HepG2 (cell line): ENCODE data around the gene CACNA2D1. TPM values are rescaled to one million over a fixed set of nuclear protein-coding genes. Genes with fewer than 3 reads are reported as not detected.

ENCODE experiments used
- ATAC-seq: fragments of 200-7000 bp; cut with Tn5 transposase; 3 replicates; pipeline ENCODE4 v1.9.1; 2020; ENCODE audit warnings: mild to moderate bottlenecking, moderate library complexity
- BruUV-seq: library from RNA; stranded (reverse); fragments of 400-500 nt; replicated peaks from 2 replicates; lab custom pipeline; 2021; lab: Mats Ljungman, UMichigan
- CTCF ChIA-PET: fragments of 300-600 bp; formaldehyde crosslinking; extraction: SDS; loops from one replicate; lab custom pipeline; 2021; ENCODE audit warnings: low total read pairs, inconsistent platforms, low intra/inter-chr PET ratio; lab: Yijun Ruan, JAX
- POLR2A ChIA-PET: fragments of 350-600 bp; sonication (Branson Sonifier 250); formaldehyde crosslinking; loops from one replicate; lab custom pipeline; 2020; ENCODE audit warnings: antibody characterized with exemption, inconsistent platforms; lab: Yijun Ruan, JAX
- DNase-seq: peaks from one replicate; pipeline ENCODE4 v3.0.0-alpha.2; 2015; ENCODE audit warnings: low spot score
- FAIRE-seq: peaks from 3 replicates; lab custom pipeline; 2011; peaks lifted over from hg19 to GRCh38; lab: Jason Lieb, UNC
- H2AFZ ChIP-seq: one replicate; pipeline ENCODE4 v1.6.1; 2011; ENCODE audit warnings: low read length, inconsistent platforms
- H3K27ac ChIP-seq: fragments of 300-600 bp; 3 replicates; pipeline ENCODE4 v1.8.0; 2011; ENCODE audit warnings: mixed run types, mild to moderate bottlenecking, mixed read lengths, low read length, inconsistent platforms; ENCODE audit not compliant: insufficient read depth; ENCODE audit errors: extremely low read length
- H3K27me3 ChIP-seq, 2 experiments: fragments of 200-600 bp in 1 of 2; 2 replicates in 1 of 2; 3 replicates in 1 of 2; pipeline versions ENCODE4 v1.6.0 to v1.8.0; 2011; ENCODE audit warnings: low read length in 2 of 2, mild to moderate bottlenecking in 2 of 2, moderate library complexity in 2 of 2, inconsistent platforms in 1 of 2; ENCODE audit not compliant: insufficient read depth in 2 of 2, control insufficient read depth in 1 of 2
- H3K36me3 ChIP-seq, 2 experiments: fragments of 200-600 bp in 1 of 2; replicated peaks in 1 of 2; 2 replicates in 1 of 2; 3 replicates in 1 of 2; pipeline versions ENCODE4 v1.5.1 to v1.8.0; 2011; ENCODE audit warnings: low read length in 2 of 2, inconsistent platforms in 1 of 2; ENCODE audit not compliant: insufficient read depth in 2 of 2, control insufficient read depth in 1 of 2
- H3K4me1 ChIP-seq: 2 replicates; pipeline ENCODE4 v1.5.1; 2012; ENCODE audit warnings: low read length, inconsistent platforms; ENCODE audit not compliant: insufficient read depth
- H3K4me2 ChIP-seq: 2 replicates; pipeline ENCODE4 v1.6.0; 2011; ENCODE audit warnings: low read depth, low read length, inconsistent platforms
- H3K4me3 ChIP-seq, 3 experiments: fragments of 200-600 bp in 1 of 3; sonication (generic), shearing (Covaris generic) in 1 of 3; replicated peaks in 1 of 3; 2 replicates each; pipeline ENCODE4 v1.5.1; 2011 to 2016; ENCODE audit warnings: low read length in 3 of 3, inconsistent platforms in 2 of 3, low read depth in 2 of 3, mild to moderate bottlenecking in 2 of 3, control low read depth in 1 of 3, mixed read lengths in 1 of 3; ENCODE audit not compliant: insufficient read depth in 1 of 3
- H3K79me2 ChIP-seq: one replicate; pipeline ENCODE4 v1.6.1; 2011; ENCODE audit warnings: low read length, inconsistent platforms; ENCODE audit not compliant: insufficient read depth
- H3K9ac ChIP-seq: 2 replicates; pipeline ENCODE4 v1.6.0; 2011; ENCODE audit warnings: mild to moderate bottlenecking, low read depth, low read length, inconsistent platforms; ENCODE audit not compliant: insufficient read depth
- H3K9me3 ChIP-seq: 2 replicates; pipeline ENCODE4 v1.5.1; 2012; ENCODE audit warnings: mild to moderate bottlenecking, low read length
- H4K20me1 ChIP-seq: 2 replicates; pipeline ENCODE4 v1.6.0; 2011; ENCODE audit warnings: inconsistent platforms, mild to moderate bottlenecking, low read length, moderate library complexity; ENCODE audit not compliant: insufficient read depth
- DMTF1 ChIP-seq: sonication (generic); formaldehyde crosslinking; IDR thresholded peaks from 2 replicates; pipeline ENCODE4 v1.4.0; 2020; ENCODE audit warnings: mild to moderate bottlenecking, missing genetic modification reagents
- DPF2 ChIP-seq: sonication (generic); formaldehyde crosslinking; IDR thresholded peaks from 2 replicates; pipeline ENCODE4 v1.4.0; 2020; ENCODE audit warnings: mild to moderate bottlenecking, low read depth, missing genetic modification reagents, borderline replicate concordance
- DR1 ChIP-seq: sonication (generic); formaldehyde crosslinking; IDR thresholded peaks from 2 replicates; pipeline ENCODE4 v1.8.0; 2021; ENCODE audit warnings: mild to moderate bottlenecking, missing genetic modification reagents, inconsistent platforms
- GZF1 ChIP-seq: sonication (generic); formaldehyde crosslinking; IDR thresholded peaks from 2 replicates; pipeline ENCODE4 v1.5.1; 2020; ENCODE audit warnings: mild to moderate bottlenecking, missing genetic modification reagents
- HOMEZ ChIP-seq: IDR thresholded peaks from 2 replicates; pipeline ENCODE4 v1.6.1; 2016; ENCODE audit warnings: low read depth
- NCOA2 ChIP-seq: sonication (generic); formaldehyde crosslinking; IDR thresholded peaks from 2 replicates; pipeline ENCODE4 v1.8.0; 2022; ENCODE audit warnings: inconsistent platforms
- RNF2 ChIP-seq: fragments of 450-650 bp; conservative IDR thresholded peaks from 2 replicates; pipeline ENCODE4 v1.6.1; 2016; ENCODE audit warnings: low read depth
- SOX6 ChIP-seq, 2 experiments: fragments of 450-650 bp in 1 of 2; sonication (generic) in 1 of 2; formaldehyde crosslinking in 1 of 2; IDR thresholded peaks; 2 replicates each; pipeline versions ENCODE4 v1.4.0 to v1.6.1; 2017 to 2020; ENCODE audit warnings: antibody characterized with exemption in 1 of 2, mild to moderate bottlenecking in 1 of 2, missing genetic modification reagents in 1 of 2
- ZBTB43 ChIP-seq: sonication (generic); formaldehyde crosslinking; conservative IDR thresholded peaks from 2 replicates; pipeline ENCODE4 v1.4.0; 2020; ENCODE audit warnings: missing genetic modification reagents
- ZFYVE20 ChIP-seq: sonication (generic); formaldehyde crosslinking; IDR thresholded peaks from 2 replicates; pipeline ENCODE4 v1.8.0; 2023; ENCODE audit warnings: low read depth, mild to moderate bottlenecking, moderate library complexity, missing genetic modification reagents, borderline replicate concordance
- ZNF180 ChIP-seq: sonication (generic); formaldehyde crosslinking; IDR thresholded peaks from 2 replicates; pipeline ENCODE4 v1.4.0; 2020; ENCODE audit warnings: low read depth, missing genetic modification reagents, borderline replicate concordance
- ZNF546 ChIP-seq: sonication (generic); formaldehyde crosslinking; conservative IDR thresholded peaks from 2 replicates; pipeline ENCODE4 v1.8.1; 2023; ENCODE audit warnings: mild to moderate bottlenecking, missing genetic modification reagents
- ZSCAN29 ChIP-seq: sonication (generic); formaldehyde crosslinking; conservative IDR thresholded peaks from 2 replicates; pipeline ENCODE4 v1.4.0; 2020; ENCODE audit warnings: mild to moderate bottlenecking, missing genetic modification reagents
- WGBS: methylation state at CpG from one replicate; pipeline ENCODE4 v1.1.6; 2017; ENCODE audit warnings: low lambda C conversion rate; 5-methylcytosine and 5-hydroxymethylcytosine counted together
- in situ Hi-C: cut with HindIII; loops from 2 replicates; pipeline ENCODE4 v1.10.0; 2017; ENCODE audit warnings: low pct_unique_long_range_greater_than_20kb; ENCODE audit not compliant: extremely low pct_ligation_motif_present
- intact Hi-C: fragments of 100-400 bp; cut with micrococcal nuclease; formaldehyde crosslinking; loops from one replicate; pipeline ENCODE4 v1.10.0; 2022; ENCODE audit not compliant: unreplicated experiment
- polyA plus RNA-seq, 8 experiments: library from polyadenylated mRNA; depleted of rRNA in 3 of 8; stranded (reverse) in 7 of 8; unstranded in 1 of 8; fragments of >200 nt; fragmentation: Illumina TruSeq in 4 of 8; extraction: Trizol in 4 of 8; gene quantifications; 2 replicates each; pipeline versions ENCODE4 v1.2.1 to v1.2.3, GENCODE V29; 2011 to 2016; ENCODE audit warnings: low read depth in 4 of 8, missing spikeins in 1 of 8, mixed read lengths in 1 of 8; ENCODE audit not compliant: insufficient read depth in 1 of 8
- total RNA-seq, 5 experiments: library from RNA; depleted of rRNA; stranded (reverse); fragments of >200 nt; fragmentation: Illumina TruSeq; extraction: Trizol; gene quantifications; 2 replicates each; pipeline ENCODE4 v1.2.3, GENCODE V29; 2016; ENCODE audit warnings: low read depth in 1 of 5

CACNA2D1 gene
- total and polyA plus RNA-seq, 2 of the 13 experiments (the other 11 are each of a cell fraction or from before 2014, with no cell fraction given), result not detected

- no peaks in the 10 kb centered on the region for H3K27me3 ChIP-seq
- no peak overlapping the region for H3K9ac ChIP-seq
- BruUV-seq, result no TSS peak
- no peak overlapping the region for H3K4me2 ChIP-seq
- no peaks in the 10 kb centered on the region for H4K20me1 ChIP-seq
- H3K79me2 ChIP-seq, result no peaks in the 10 kb centered on the region
- H3K27ac ChIP-seq, result no peak overlapping the region
- H2AFZ ChIP-seq, result no peak overlapping the region
- H3K36me3 ChIP-seq, result no peaks in the 10 kb centered on the region
- ChIA-PET CTCF (no interaction called here), POLR2A (no interaction called here)
- ATAC-seq, result no peak
- DNase-seq, result no peak
- intact Hi-C loops (no loop called here), in situ Hi-C loops (no loop called here)
- H3K4me3 ChIP-seq, result no peak overlapping the region
- FAIRE-seq, result no peak
- WGBS, result 0% methylated on average over 2 of the region's 2 CpGs
- TF ChIP-seq DR1 (CRISPR knock-in tag), result no peak
- no peaks in the 10 kb centered on the region for H3K9me3 ChIP-seq
- H3K4me1 ChIP-seq, result no peaks in the 10 kb centered on the region
Measured at GRCh38 chr7:82428186-82428961, 15.2 kb downstream of the CACNA2D1 start.

- DNase-seq (no peak), FAIRE-seq (no peak), ATAC-seq (no peak)
- Histone ChIP-seq H3K4me3 (no peak overlapping the region), H3K4me1 (no peaks in the 10 kb centered on the region), H3K27ac (no peak overlapping the region), H4K20me1 (no peaks in the 10 kb centered on the region), H3K27me3 (no peaks in the 10 kb centered on the region), H3K9me3 (no peaks in the 10 kb centered on the region), H3K9ac (no peak overlapping the region), H2AFZ (no peak overlapping the region), H3K36me3 (no peaks in the 10 kb centered on the region), H3K4me2 (no peak overlapping the region), H3K79me2 (no peaks in the 10 kb centered on the region)
- no TSS peak for BruUV-seq
- WGBS, result 1% methylated on average over 5 of the region's 5 CpGs
- POLR2A ChIA-PET, result no interaction called here
- in situ Hi-C loops (no loop called here), intact Hi-C loops (no loop called here)
- CTCF ChIA-PET, result no interaction called here
- no peak for TF ChIP-seq RNF2
- no peak for TF ChIP-seq GZF1 (CRISPR knock-in tag)
- TF ChIP-seq ZNF180 (CRISPR knock-in tag), result no peak
- no peak for TF ChIP-seq DPF2 (CRISPR knock-in tag)
- TF ChIP-seq NCOA2 (CRISPR knock-in tag), result no peak
- no peak for TF ChIP-seq ZSCAN29 (CRISPR knock-in tag)
- TF ChIP-seq ZNF546 (CRISPR knock-in tag), result no peak
- TF ChIP-seq ZFYVE20 (CRISPR knock-in tag), result no peak
- no peak for TF ChIP-seq SOX6 (IDR thresholded peaks at IDR 0.05)
- no peak for TF ChIP-seq SOX6 (CRISPR knock-in tag; IDR thresholded peaks at IDR 0.05)
- no peak for TF ChIP-seq ZBTB43 (CRISPR knock-in tag)
- no peak for TF ChIP-seq HOMEZ
- TF ChIP-seq DMTF1, result no peak
Measured at GRCh38 chr7:82423446-82423845, 20.1 kb downstream of the CACNA2D1 start.
